B cell (primary cell): ENCODE measurements around the gene SIPA1L2. TPM values are rescaled to one million over a fixed set of nuclear protein-coding genes. Genes with fewer than 3 reads are reported as not detected.

Experiments
- ATAC-seq: fragments of 200-7000 bp; cut with Tn5 transposase; one replicate; pipeline ENCODE4 v1.10.0; 2021; ENCODE audit warnings: low read depth, mild to moderate bottlenecking, moderate number of reproducible peaks, moderate library complexity
- CTCF ChIA-PET: fragments of 350-600 bp; sonication (Branson Sonifier 250); formaldehyde crosslinking; loops from one replicate; lab custom pipeline; 2021; ENCODE audit warnings: antibody characterized with exemption, inconsistent platforms; lab: Charles Lee
- POLR2A ChIA-PET: fragments of 350-600 bp; sonication (Branson Sonifier 250); formaldehyde crosslinking; loops from one replicate; lab custom pipeline; 2021; ENCODE audit warnings: antibody characterized with exemption; lab: Charles Lee
- DNase-seq: peaks from one replicate; pipeline ENCODE4 v3.0.0; 2013
- H2AFZ ChIP-seq: 2 replicates; pipeline ENCODE4 v1.6.1; 2012; ENCODE audit warnings: mild to moderate bottlenecking, low read depth, low read length; ENCODE audit not compliant: insufficient read depth, poor library complexity, severe bottlenecking
- H3K27ac ChIP-seq, 2 donors: 1 replicate in 1 of 2; 2 replicates in 1 of 2; pipeline ENCODE4 v1.5.1; 2012 to 2013; ENCODE audit warnings: low read length in 2 of 2, mild to moderate bottlenecking in 2 of 2, moderate library complexity in 1 of 2
- H3K27me3 ChIP-seq, 4 experiments: fragments of 200-600 bp in 1 of 4; sonication (generic) in 1 of 4; replicated peaks in 1 of 4; 1 replicate in 2 of 4; 2 replicates in 2 of 4; pipeline versions ENCODE4 v1.6.1 to v1.7.0; 2013 to 2016; ENCODE audit warnings: low read length in 3 of 4, mild to moderate bottlenecking in 2 of 4, mixed read lengths in 1 of 4, moderate library complexity in 1 of 4; ENCODE audit not compliant: insufficient read depth in 4 of 4, control insufficient read depth in 3 of 4; ENCODE audit errors: control extremely low read depth in 1 of 4
- H3K36me3 ChIP-seq, 2 experiments: replicated peaks in 1 of 2; 1 replicate in 1 of 2; 2 replicates in 1 of 2; pipeline versions ENCODE4 v1.6.1 to v1.7.1; 2013; ENCODE audit warnings: low read length in 1 of 2; ENCODE audit not compliant: insufficient read depth in 2 of 2, control insufficient read depth in 1 of 2; ENCODE audit errors: control extremely low read depth in 1 of 2, extremely low read depth in 1 of 2
- H3K4me1 ChIP-seq, 2 donors: fragments of 200-600 bp in 1 of 2; sonication (generic) in 1 of 2; 1 replicate in 1 of 2; 2 replicates in 1 of 2; pipeline versions ENCODE4 v1.5.1 to v1.6.1; 2013 to 2017; ENCODE audit warnings: low read length in 2 of 2; ENCODE audit not compliant: control insufficient read depth in 2 of 2, insufficient read depth in 2 of 2
- H3K4me2 ChIP-seq: replicated peaks from 2 replicates; pipeline ENCODE3; 2012; ENCODE audit warnings: mild to moderate bottlenecking, low read depth, low read length; ENCODE audit not compliant: poor library complexity, severe bottlenecking
- H3K4me3 ChIP-seq, 5 experiments: fragments of 200-600 bp in 1 of 5; sonication (generic) in 1 of 5; 1 replicate in 3 of 5; 2 replicates in 2 of 5; pipeline versions ENCODE4 v1.5.1 to v1.7.0; 2011 to 2016; ENCODE audit warnings: low read length in 4 of 5, mild to moderate bottlenecking in 4 of 5, low read depth in 2 of 5, control low read depth in 1 of 5, moderate library complexity in 1 of 5; ENCODE audit not compliant: insufficient read depth in 1 of 5; ENCODE audit errors: control extremely low read depth in 1 of 5, extremely low read depth in 1 of 5
- H3K79me2 ChIP-seq: fragments of 200-600 bp; sonication (generic); one replicate; pipeline ENCODE4 v1.6.0; 2016; ENCODE audit warnings: low read length; ENCODE audit not compliant: control insufficient read depth, insufficient read depth
- H3K9ac ChIP-seq: fragments of 200-600 bp; sonication (generic); 2 replicates; pipeline ENCODE4 v1.6.1; 2017; ENCODE audit warnings: mild to moderate bottlenecking, low read length, moderate library complexity
- H3K9me3 ChIP-seq, 3 donors: one replicate each; pipeline versions ENCODE4 v1.6.1 to v1.7.1; 2013; ENCODE audit warnings: low read length in 2 of 3; ENCODE audit not compliant: control insufficient read depth in 2 of 3, insufficient read depth in 1 of 3; ENCODE audit errors: control extremely low read depth in 1 of 3
- H4K20me1 ChIP-seq: 2 replicates; pipeline ENCODE4 v1.6.0; 2012; ENCODE audit warnings: mild to moderate bottlenecking, low read length; ENCODE audit not compliant: insufficient read depth, control insufficient read depth, poor library complexity, severe bottlenecking
- H3K27ac Mint-ChIP-seq: one replicate; pipeline ENCODE4 v1.8.0; 2021; ENCODE audit warnings: mixed read lengths
- H3K27me3 Mint-ChIP-seq: one replicate; pipeline ENCODE4 v1.8.0; 2021; ENCODE audit warnings: mixed read lengths
- H3K4me1 Mint-ChIP-seq: one replicate; pipeline ENCODE4 v1.8.0; 2021; ENCODE audit warnings: mixed read lengths
- H3K4me3 Mint-ChIP-seq: one replicate; pipeline ENCODE4 v1.8.0; 2021; ENCODE audit warnings: mixed read lengths
- H3K9me3 Mint-ChIP-seq: one replicate; pipeline ENCODE4 v1.8.0; 2022; ENCODE audit warnings: mixed read lengths; ENCODE audit not compliant: insufficient read depth
- EZH2 ChIP-seq: IDR thresholded peaks from 2 replicates; pipeline ENCODE4 v1.6.1; 2012; ENCODE audit warnings: borderline replicate concordance, low read depth, mild to moderate bottlenecking, moderate library complexity, low read length; ENCODE audit not compliant: insufficient read depth, poor library complexity, severe bottlenecking
- WGBS: methylation state at CpG from one replicate; pipeline ENCODE4 v1.1.5; 2013; ENCODE audit warnings: missing lambda C conversion rate; ENCODE audit not compliant: insufficient coverage; 5-methylcytosine and 5-hydroxymethylcytosine counted together
- intact Hi-C: fragments of 100-400 bp; cut with micrococcal nuclease; formaldehyde crosslinking; loops from one replicate; pipeline ENCODE4 v1.10.0; 2022
- polyA plus RNA-seq: library from polyadenylated mRNA; depleted of rRNA; stranded (reverse); fragments of >200 nt; gene quantifications from 2 replicates; pipeline ENCODE4 v1.2.3, GENCODE V29; 2012
- total RNA-seq, 2 donors: library from RNA; stranded (reverse); fragments of 120-200 nt in 1 of 2; gene quantifications; 1 replicate in 1 of 2; 2 replicates in 1 of 2; pipeline versions ENCODE4 v1.2.3 to v1.2.4, GENCODE V29; 2013 to 2022
- TF ChIP-seq, protein P1 (sequence below): fragments of 200-600 bp; IDR thresholded peaks from one replicate; pipeline ENCODE4 v1.8.0; 2022; ENCODE audit warnings: antibody characterized with exemption, mild to moderate bottlenecking

The SIPA1L2 gene
- total and polyA plus RNA-seq, 2 donors (not counting 1 experiment from before 2014, with no cell fraction given): 0.07 TPM

DNA sequence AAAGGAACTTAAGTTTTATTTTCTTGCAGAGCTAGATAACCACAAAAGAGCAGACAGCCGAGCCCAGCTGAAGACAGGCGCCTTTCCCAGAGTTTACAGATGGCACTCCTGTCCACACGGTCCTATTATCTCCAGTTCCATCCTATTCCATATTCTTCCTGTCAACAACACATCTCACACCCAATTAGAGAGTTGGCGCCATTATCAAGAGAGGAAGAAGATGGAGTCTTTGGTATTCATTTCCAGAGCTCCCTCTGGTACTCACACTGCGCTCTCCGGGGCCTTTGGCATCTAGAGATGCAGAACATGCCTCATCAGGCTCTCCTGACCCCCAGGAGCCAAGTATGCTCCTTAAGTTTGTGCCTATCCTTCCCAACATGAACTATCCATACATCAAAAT lies 43.3 kb upstream of the SIPA1L2 start:
- ChIA-PET CTCF (interaction anchor here (0.6 kb wide), 1 partner anchor 30 kb away, joined by 4 read pairs; no protein-coding TSS in a partner anchor), POLR2A (no interaction called here)
- no peak overlapping the region for H3K9ac ChIP-seq
- no peak overlapping the region for H2AFZ ChIP-seq
- no peaks in the 10 kb centered on the region for H3K79me2 ChIP-seq
- H3K4me1 ChIP-seq: no peaks in the 10 kb centered on the region
- no peak overlapping the region for H3K27ac ChIP-seq
- no peak overlapping the region for H3K4me3 ChIP-seq
- Mint-ChIP-seq H3K4me1 (peaks cover 5% of the 10 kb centered on the region), H3K4me3 (no peak overlapping the region), H3K27ac (no peak overlapping the region), H3K27me3 (peaks cover 12% of the 10 kb centered on the region), H3K9me3 (peaks cover 3% of the 10 kb centered on the region)
- H3K9me3 ChIP-seq: peaks cover 0 to 2% (median 0%) of the 10 kb centered on the region in 3 donors
- no peak for TF ChIP-seq EZH2
- TF ChIP-seq, protein P1, sequence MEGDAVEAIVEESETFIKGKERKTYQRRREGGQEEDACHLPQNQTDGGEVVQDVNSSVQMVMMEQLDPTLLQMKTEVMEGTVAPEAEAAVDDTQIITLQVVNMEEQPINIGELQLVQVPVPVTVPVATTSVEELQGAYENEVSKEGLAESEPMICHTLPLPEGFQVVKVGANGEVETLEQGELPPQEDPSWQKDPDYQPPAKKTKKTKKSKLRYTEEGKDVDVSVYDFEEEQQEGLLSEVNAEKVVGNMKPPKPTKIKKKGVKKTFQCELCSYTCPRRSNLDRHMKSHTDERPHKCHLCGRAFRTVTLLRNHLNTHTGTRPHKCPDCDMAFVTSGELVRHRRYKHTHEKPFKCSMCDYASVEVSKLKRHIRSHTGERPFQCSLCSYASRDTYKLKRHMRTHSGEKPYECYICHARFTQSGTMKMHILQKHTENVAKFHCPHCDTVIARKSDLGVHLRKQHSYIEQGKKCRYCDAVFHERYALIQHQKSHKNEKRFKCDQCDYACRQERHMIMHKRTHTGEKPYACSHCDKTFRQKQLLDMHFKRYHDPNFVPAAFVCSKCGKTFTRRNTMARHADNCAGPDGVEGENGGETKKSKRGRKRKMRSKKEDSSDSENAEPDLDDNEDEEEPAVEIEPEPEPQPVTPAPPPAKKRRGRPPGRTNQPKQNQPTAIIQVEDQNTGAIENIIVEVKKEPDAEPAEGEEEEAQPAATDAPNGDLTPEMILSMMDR: no peak
- H3K4me2 ChIP-seq: no peak overlapping the region
- H3K27me3 ChIP-seq: no peaks in the 10 kb centered on the region
- WGBS: 100% methylated on average over 1 of the region's 6 CpGs
- DNase-seq: no peak
- intact Hi-C loops: no loop called here
- H4K20me1 ChIP-seq: no peaks in the 10 kb centered on the region
- no peaks in the 10 kb centered on the region for H3K36me3 ChIP-seq
- ATAC-seq: no peak

DNA sequence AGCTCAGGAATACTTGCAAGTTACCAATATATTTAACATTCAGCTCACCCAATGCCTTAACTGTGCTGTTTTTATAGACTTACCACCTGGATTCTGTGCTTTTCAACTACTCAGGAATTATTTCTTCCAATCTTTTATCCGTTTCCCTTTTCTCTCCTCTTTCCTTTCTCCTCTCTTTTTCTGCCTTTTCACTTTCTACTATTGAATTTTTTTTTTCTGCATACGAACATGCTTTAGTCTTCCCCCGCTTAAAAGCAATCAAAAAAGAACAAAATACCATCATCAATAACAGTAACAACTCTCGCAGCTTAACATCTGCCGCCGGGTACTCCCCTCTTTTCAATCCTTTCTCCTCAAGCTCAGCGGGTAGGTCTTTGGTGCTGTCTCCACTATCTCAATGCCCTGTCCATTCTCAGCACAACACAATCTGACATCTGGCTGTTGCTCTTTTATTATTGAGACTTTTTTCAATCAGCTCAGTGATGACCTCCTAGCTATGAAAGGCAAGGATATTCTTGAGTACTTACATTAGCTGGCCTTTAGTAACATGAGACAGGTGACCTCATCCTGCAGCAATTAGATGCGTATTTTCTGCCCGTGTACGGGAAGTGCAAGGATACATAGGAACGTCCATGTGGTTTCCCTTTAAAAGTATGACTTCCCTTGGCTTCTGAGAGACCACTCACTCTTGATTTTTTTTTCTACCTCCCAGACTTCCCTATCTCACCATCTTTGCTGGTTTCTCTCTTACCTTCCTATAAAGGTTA lies 40.2 kb upstream of the SIPA1L2 start:
- Histone ChIP-seq H3K9ac (no peak overlapping the region), H4K20me1 (no peaks in the 10 kb centered on the region), H3K9me3 (peaks cover 0 to 2% (median 0%) of the 10 kb centered on the region in 3 donors), H3K4me1 (no peaks in the 10 kb centered on the region), H3K4me2 (no peak overlapping the region), H2AFZ (no peak overlapping the region), H3K36me3 (no peaks in the 10 kb centered on the region), H3K79me2 (no peaks in the 10 kb centered on the region), H3K27me3 (no peaks in the 10 kb centered on the region), H3K27ac (no peak overlapping the region), H3K4me3 (no peak overlapping the region)
- DNase-seq (no peak), ATAC-seq (no peak)
- 70% methylated on average over 10 of the region's 11 CpGs for WGBS
- Mint-ChIP-seq H3K4me3 (no peak overlapping the region), H3K27ac (no peak overlapping the region), H3K9me3 (no peaks in the 10 kb centered on the region), H3K4me1 (peaks cover 8% of the 10 kb centered on the region), H3K27me3 (peaks cover 3% of the 10 kb centered on the region)
- TF ChIP-seq, protein P1: no peak
- no peak for TF ChIP-seq EZH2
- ChIA-PET POLR2A (no interaction called here), CTCF (interaction anchor here (1.3 kb wide), 1 partner anchor 35 kb away, joined by 3 read pairs; no protein-coding TSS in a partner anchor)
- intact Hi-C loops: no loop called here
